GM06990 (cell line): Measurements from ENCODE around the gene LTF.

ENCODE experiments used
- DNase-seq: peaks from one replicate; pipeline ENCODE4 v3.0.0-alpha.2; 2011; ENCODE audit not compliant: insufficient read length; ENCODE audit errors: extremely low read depth
- H3K27me3 ChIP-seq: replicated peaks from 2 replicates; pipeline ENCODE4 v1.6.0; 2011; ENCODE audit warnings: low read length; ENCODE audit not compliant: control insufficient read depth, insufficient read depth
- H3K36me3 ChIP-seq: 2 replicates; pipeline ENCODE4 v1.5.1; 2011; ENCODE audit warnings: low read length; ENCODE audit not compliant: control insufficient read depth, insufficient read depth
- H3K4me3 ChIP-seq: replicated peaks from 2 replicates; pipeline ENCODE4 v1.5.1; 2011; ENCODE audit warnings: low read depth, mild to moderate bottlenecking, control low read depth, low read length
- TF ChIP-seq, protein P1 (sequence below): IDR thresholded peaks from 2 replicates; pipeline ENCODE4 v1.5.1; 2011; ENCODE audit warnings: low read length, control low read depth, mild to moderate bottlenecking, inconsistent platforms; ENCODE audit not compliant: insufficient read depth, poor library complexity, severe bottlenecking

LTF gene

GRCh38 chr3:46386205-46386604, 78.5 kb downstream of the LTF start:
- H3K4me3 ChIP-seq, result no peak overlapping the region
- H3K36me3 ChIP-seq, result no peaks in the 10 kb centered on the region
- TF ChIP-seq, protein P1, sequence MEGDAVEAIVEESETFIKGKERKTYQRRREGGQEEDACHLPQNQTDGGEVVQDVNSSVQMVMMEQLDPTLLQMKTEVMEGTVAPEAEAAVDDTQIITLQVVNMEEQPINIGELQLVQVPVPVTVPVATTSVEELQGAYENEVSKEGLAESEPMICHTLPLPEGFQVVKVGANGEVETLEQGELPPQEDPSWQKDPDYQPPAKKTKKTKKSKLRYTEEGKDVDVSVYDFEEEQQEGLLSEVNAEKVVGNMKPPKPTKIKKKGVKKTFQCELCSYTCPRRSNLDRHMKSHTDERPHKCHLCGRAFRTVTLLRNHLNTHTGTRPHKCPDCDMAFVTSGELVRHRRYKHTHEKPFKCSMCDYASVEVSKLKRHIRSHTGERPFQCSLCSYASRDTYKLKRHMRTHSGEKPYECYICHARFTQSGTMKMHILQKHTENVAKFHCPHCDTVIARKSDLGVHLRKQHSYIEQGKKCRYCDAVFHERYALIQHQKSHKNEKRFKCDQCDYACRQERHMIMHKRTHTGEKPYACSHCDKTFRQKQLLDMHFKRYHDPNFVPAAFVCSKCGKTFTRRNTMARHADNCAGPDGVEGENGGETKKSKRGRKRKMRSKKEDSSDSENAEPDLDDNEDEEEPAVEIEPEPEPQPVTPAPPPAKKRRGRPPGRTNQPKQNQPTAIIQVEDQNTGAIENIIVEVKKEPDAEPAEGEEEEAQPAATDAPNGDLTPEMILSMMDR, result no peak
- no peaks in the 10 kb centered on the region for H3K27me3 ChIP-seq
- DNase-seq, result no peak
